ENCODE results near the gene AS3MT. TPM values are rescaled to one million over a fixed set of nuclear protein-coding genes. Genes with fewer than 3 reads are reported as not detected.
"Not testable (repeated sequence)": the region's sequence is repeated elsewhere in the genome, so short reads cannot be mapped to it uniquely, and the experiment has no call there.

The AS3MT gene
- total and polyA plus RNA-seq, 10 donors = 4.3 to 19.0 (median 9.6) TPM

DNA sequence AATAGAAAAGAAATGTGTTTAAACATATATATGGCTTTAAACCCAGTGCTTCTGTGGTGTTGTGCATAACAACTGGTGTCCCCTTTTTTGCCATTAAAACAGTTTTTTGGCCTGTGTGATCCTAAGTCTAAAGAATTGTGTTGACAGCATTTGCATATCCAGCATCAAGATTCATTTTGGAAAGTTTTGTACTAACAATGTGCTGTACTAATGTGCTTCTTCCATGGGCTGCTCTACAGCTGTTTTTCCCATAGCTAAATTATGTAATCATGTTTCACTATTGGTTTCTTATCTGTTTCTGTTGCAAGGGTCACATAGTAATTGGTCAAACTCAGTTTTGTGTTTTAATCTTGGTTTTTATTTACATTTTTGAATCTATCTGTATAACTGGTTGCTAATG is 54.3 kb downstream of the AS3MT start:
- no peak overlapping the region for H3K4me3 ChIP-seq
- H3K36me3 ChIP-seq = peaks cover 0 to 15% (median 0%) of the 10 kb centered on the region in 6 donors
- H3K4me1 ChIP-seq = peaks cover 26 to 65% (median 49%) of the 10 kb centered on the region in 6 donors
- H3K27ac ChIP-seq = no peak overlapping the region
- no peak for TF ChIP-seq POLR2AphosphoS5 (IDR thresholded peaks at IDR 0.05)
- no peak for TF ChIP-seq POLR2A (IDR thresholded peaks at IDR 0.05)
- TF ChIP-seq, protein P1, sequence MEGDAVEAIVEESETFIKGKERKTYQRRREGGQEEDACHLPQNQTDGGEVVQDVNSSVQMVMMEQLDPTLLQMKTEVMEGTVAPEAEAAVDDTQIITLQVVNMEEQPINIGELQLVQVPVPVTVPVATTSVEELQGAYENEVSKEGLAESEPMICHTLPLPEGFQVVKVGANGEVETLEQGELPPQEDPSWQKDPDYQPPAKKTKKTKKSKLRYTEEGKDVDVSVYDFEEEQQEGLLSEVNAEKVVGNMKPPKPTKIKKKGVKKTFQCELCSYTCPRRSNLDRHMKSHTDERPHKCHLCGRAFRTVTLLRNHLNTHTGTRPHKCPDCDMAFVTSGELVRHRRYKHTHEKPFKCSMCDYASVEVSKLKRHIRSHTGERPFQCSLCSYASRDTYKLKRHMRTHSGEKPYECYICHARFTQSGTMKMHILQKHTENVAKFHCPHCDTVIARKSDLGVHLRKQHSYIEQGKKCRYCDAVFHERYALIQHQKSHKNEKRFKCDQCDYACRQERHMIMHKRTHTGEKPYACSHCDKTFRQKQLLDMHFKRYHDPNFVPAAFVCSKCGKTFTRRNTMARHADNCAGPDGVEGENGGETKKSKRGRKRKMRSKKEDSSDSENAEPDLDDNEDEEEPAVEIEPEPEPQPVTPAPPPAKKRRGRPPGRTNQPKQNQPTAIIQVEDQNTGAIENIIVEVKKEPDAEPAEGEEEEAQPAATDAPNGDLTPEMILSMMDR (IDR thresholded peaks at IDR 0.05 in 8 of 11, conservative IDR thresholded peaks at IDR 0.05 in 3 of 11) = no peak
- no peaks in the 10 kb centered on the region for H3K9me3 ChIP-seq
- H3K27me3 ChIP-seq (replicated peaks in 1 of 7) = no peaks in the 10 kb centered on the region
- DNase-seq = no peak
- intact Hi-C loops (cut with DNase I; ENCODE audit: low total_unique reads) = no loop called here

- H3K36me3 ChIP-seq = peaks cover 0 to 16% (median 0%) of the 10 kb centered on the region in 6 donors
- H3K27me3 ChIP-seq (replicated peaks in 1 of 7) = no peaks in the 10 kb centered on the region
- DNase-seq = no peak
- WGBS, 5 donors = 92 to 95% (median 93%) methylated on average over 6 of the region's 6 CpGs
- intact Hi-C loops (cut with DNase I; ENCODE audit: low total_unique reads) = no loop called here
- TF ChIP-seq POLR2AphosphoS5 (IDR thresholded peaks at IDR 0.05) (no peak), POLR2A (IDR thresholded peaks at IDR 0.05) (no peak)
- TF ChIP-seq, protein P1 (IDR thresholded peaks at IDR 0.05 in 8 of 11, conservative IDR thresholded peaks at IDR 0.05 in 3 of 11) = no peak
- peaks cover 0 to 33% (median 19%) of the 10 kb centered on the region in 6 donors for H3K4me1 ChIP-seq
- no peaks in the 10 kb centered on the region for H3K9me3 ChIP-seq
- no peak overlapping the region for H3K27ac ChIP-seq
- H3K4me3 ChIP-seq = no peak overlapping the region
Measured at GRCh38 chr10:102926842-102927241, 57.6 kb downstream of the AS3MT start.

DNA sequence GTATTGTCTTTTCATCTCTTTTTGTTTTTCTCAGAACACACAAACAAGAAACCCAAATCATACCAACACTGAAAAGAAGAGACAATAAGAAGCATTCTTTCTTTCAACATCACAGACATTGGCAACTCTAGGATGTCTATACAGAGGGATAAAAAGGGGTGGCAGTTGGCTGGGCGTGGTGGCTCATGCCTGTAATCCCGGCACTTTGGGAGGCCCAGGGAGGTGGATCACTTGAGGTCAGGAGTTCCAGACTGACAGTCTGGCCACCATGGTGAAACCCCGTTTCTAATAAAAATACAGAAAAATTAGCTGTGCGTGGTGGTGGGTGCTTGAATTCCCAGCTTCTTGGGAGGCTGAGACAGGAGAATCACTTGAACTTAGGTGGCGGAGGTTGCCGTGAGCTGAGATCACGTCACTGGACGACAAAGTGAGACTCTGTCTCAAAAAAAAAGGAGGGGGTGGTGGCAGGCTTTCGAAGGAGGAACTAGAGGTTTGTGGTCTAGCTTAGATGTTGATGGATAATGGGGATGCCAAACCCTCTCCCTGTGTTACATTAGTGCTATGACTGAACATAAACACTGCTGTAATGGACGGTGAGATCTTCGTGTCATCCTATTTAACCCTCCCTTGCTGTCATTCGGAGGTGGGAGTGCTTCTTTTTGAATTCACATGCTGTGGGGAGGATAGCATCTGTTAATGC is 58.2 kb downstream of the AS3MT start:
- H3K27ac ChIP-seq = no peak overlapping the region
- WGBS, 5 donors = 39 to 61% (median 46%) methylated on average over 12 of the region's 12 CpGs
- DNase-seq = no peak
- H3K4me3 ChIP-seq = no peak overlapping the region
- intact Hi-C loops (cut with DNase I; ENCODE audit: low total_unique reads) = no loop called here
- TF ChIP-seq POLR2A (IDR thresholded peaks at IDR 0.05) (no peak), POLR2AphosphoS5 (IDR thresholded peaks at IDR 0.05) (no peak)
- TF ChIP-seq, protein P1 (IDR thresholded peaks at IDR 0.05 in 8 of 11, conservative IDR thresholded peaks at IDR 0.05 in 3 of 11) = no peak
- peaks cover 0 to 16% (median 0%) of the 10 kb centered on the region in 6 donors for H3K36me3 ChIP-seq
- H3K4me1 ChIP-seq = peaks cover 0 to 27% (median 14%) of the 10 kb centered on the region in 6 donors
- H3K9me3 ChIP-seq = no peaks in the 10 kb centered on the region
- no peaks in the 10 kb centered on the region for H3K27me3 ChIP-seq (replicated peaks in 1 of 7)

GRCh38 chr10:102928442-102928841 is 59.2 kb downstream of the AS3MT start:
- DNase-seq; H3K9me3 ChIP-seq; H3K4me3 ChIP-seq; H3K27me3 ChIP-seq (replicated peaks in 1 of 7); H3K27ac ChIP-seq; intact Hi-C loops (cut with DNase I; ENCODE audit: low total_unique reads): not testable (repeated sequence)
- 96 to 98% (median 97%) methylated on average over 5 of the region's 5 CpGs for WGBS, 5 donors
- Histone ChIP-seq H3K36me3 (peaks cover 0 to 16% (median 0%) of the 10 kb centered on the region in 6 donors), H3K4me1 (peaks cover 0 to 17% (median 4%) of the 10 kb centered on the region in 6 donors)

Measured in spleen (tissue), 11 donors.